ENCODE measurements around the gene GPSM1. TPM values are rescaled to one million over a fixed set of nuclear protein-coding genes. Genes with fewer than 3 reads are reported as not detected.

Gene GPSM1
- total RNA-seq, 1 experiment from 2014 or later, result 26.4 TPM

- BruUV-seq (replicated peaks), result TSS peak; percentile 49
- H3K9me2 ChIP-seq (ENCODE audit: insufficient read depth), result no peaks in the 10 kb centered on the region
- no peaks in the 10 kb centered on the region for H4K20me1 ChIP-seq (ENCODE audit: insufficient read depth)
- intact Hi-C loops (cut with micrococcal nuclease), result no loop called here
- peaks cover 10 to 16% of the 10 kb centered on the region in 2 experiments for H3K4me1 ChIP-seq (ENCODE audit: control insufficient read depth in 1 of 2, insufficient read depth in 2 of 2, low read length in 2 of 2)
- H3K79me2 ChIP-seq (ENCODE audit: insufficient read depth, low read length), result no peaks in the 10 kb centered on the region
- POLR2A ChIA-PET, result interaction anchor here (1.7 kb wide), 1 partner anchor 18 kb away, joined by 8 read pairs; no protein-coding TSS in a partner anchor
- no peak overlapping the region for H2AFZ ChIP-seq (ENCODE audit: low read depth, low read length, poor library complexity, severe bottlenecking)
- H3K9me3 ChIP-seq (ENCODE audit: control insufficient read depth in 1 of 2, insufficient read depth in 1 of 2, low read depth in 1 of 2, low read length in 2 of 2), result no peaks in the 10 kb centered on the region
- peak overlapping the region; percentile 91 for H3K9ac ChIP-seq (ENCODE audit: low read length)
- peak overlapping the region; percentile 88 for H3K4me2 ChIP-seq (ENCODE audit: low read length)
- no peak overlapping the region for H3K27ac ChIP-seq (ENCODE audit: low read depth, low read length)
- RAD21 ChIA-PET (ENCODE audit: low non-redundant PET in 1 of 2, low total read pairs in 2 of 2, uncharacterized antibody in 2 of 2, unreplicated experiment in 2 of 2), result interaction anchor here in 1 of 2 experiments (1.3 kb wide), 1 partner anchor 18 kb away, joined by 6 read pairs; no protein-coding TSS in a partner anchor
- no peak for TF ChIP-seq POLR2A (IDR thresholded peaks at IDR 0.05; ENCODE audit: borderline replicate concordance, extremely low read depth, insufficient read depth, insufficient read length)
- no peak for TF ChIP-seq CBX3 (IDR thresholded peaks at IDR 0.05; ENCODE audit: low read depth)
- TF ChIP-seq FOSL1 (IDR thresholded peaks at IDR 0.05; ENCODE audit: low read depth), result no peak
- TF ChIP-seq ATF3 (IDR thresholded peaks at IDR 0.05), result no peak
- no peak for TF ChIP-seq SP1 (IDR thresholded peaks at IDR 0.05; ENCODE audit: low read depth)
- no peak for TF ChIP-seq TCF7L2 (IDR thresholded peaks at IDR 0.05; ENCODE audit: borderline replicate concordance, extremely low read depth, insufficient read depth, insufficient read length)
- TF ChIP-seq EZH2 (IDR thresholded peaks at IDR 0.05), result no peak
- no peak for TF ChIP-seq RAD21 (IDR thresholded peaks at IDR 0.05; ENCODE audit: low read depth)
- no peaks in the 10 kb centered on the region for H3K27me3 ChIP-seq (ENCODE audit: insufficient read depth, low read length)
- no peaks in the 10 kb centered on the region for H3K36me3 ChIP-seq (ENCODE audit: control insufficient read depth in 1 of 2, insufficient read depth in 2 of 2, low read length in 2 of 2)
- CTCF ChIA-PET, result interaction anchor here (1.2 to 2.4 kb wide), 3 partner anchors 18 to 97 kb away, joined by 3 to 15 read pairs (median 8); no protein-coding TSS in a partner anchor
- DNase-seq (ENCODE audit: low read depth, low spot score), result no peak
- peak overlapping the region; percentile 20 to 81; a peak in 2 of 4 replicates for H3K4me3 ChIP-seq (replicated peaks in 1 of 2; ENCODE audit: low read depth in 1 of 2, low read length in 2 of 2)
- ATAC-seq, result no peak
These were observed 36.8 kb downstream of the GPSM1 start for GRCh38 chr9:136363949-136364748.

All from HCT116 (cell line).